ENCODE measurements around the gene PTGS1.
"Not testable (repeated sequence)": the region's sequence is repeated elsewhere in the genome, so short reads cannot be mapped to it uniquely, and the experiment has no call there.

PTGS1 gene

GRCh38 chr9:122402403-122402871, 31.6 kb downstream of the PTGS1 start:
- no peak for DNase-seq

- no peak for DNase-seq
These were observed 32.0 kb downstream of the PTGS1 start for GRCh38 chr9:122402874-122403273.

- no peak for DNase-seq
These were observed 32.7 kb downstream of the PTGS1 start for GRCh38 chr9:122403381-122404000.

GRCh38 chr9:122405304-122406069, 34.7 kb downstream of the PTGS1 start:
- not testable (repeated sequence) for DNase-seq

- DNase-seq, result no peak
These were observed 35.5 kb downstream of the PTGS1 start for GRCh38 chr9:122406070-122406890.

GRCh38 chr9:122414108-122414507, 43.3 kb downstream of the PTGS1 start:
- not testable (repeated sequence) for DNase-seq

GRCh38 chr9:122418016-122418415, 47.2 kb downstream of the PTGS1 start:
- no peak for DNase-seq

- no peak for DNase-seq
These were observed 49.5 kb downstream of the PTGS1 start for GRCh38 chr9:122420315-122420714.

- DNase-seq, result no peak
These were observed 54.3 kb downstream of the PTGS1 start for GRCh38 chr9:122425087-122425486.

GRCh38 chr9:122426723-122427122, 55.9 kb downstream of the PTGS1 start:
- no peak for DNase-seq

GRCh38 chr9:122442568-122442967, 71.7 kb downstream of the PTGS1 start:
- no peak for DNase-seq

- DNase-seq, result no peak
These were observed 73.4 kb downstream of the PTGS1 start for GRCh38 chr9:122444041-122444733.
